DND-41 (cell line): Measurements from ENCODE around the gene GPR27.

ENCODE experiments used
- CTCF ChIP-seq: IDR thresholded peaks from 2 replicates; pipeline ENCODE4 v1.5.1; 2012; ENCODE audit warnings: borderline replicate concordance, low read length, moderate library complexity, mild to moderate bottlenecking; ENCODE audit not compliant: poor library complexity, severe bottlenecking; ENCODE audit errors: extremely low read depth
- EZH2 ChIP-seq: IDR thresholded peaks from 3 replicates; pipeline ENCODE4 v1.6.1; 2012; ENCODE audit warnings: borderline replicate concordance, low read depth, mild to moderate bottlenecking, moderate library complexity, low read length, inconsistent platforms; ENCODE audit not compliant: severe bottlenecking

GRCh38 chr3:71742621-71743020 lies 11.0 kb upstream of the GPR27 start:
- TF ChIP-seq CTCF (no peak), EZH2 (no peak)
